ENCODE results near the gene RASGEF1B. TPM values are rescaled to one million over a fixed set of nuclear protein-coding genes. Genes with fewer than 3 reads are reported as not detected.

RASGEF1B gene
- total and polyA plus RNA-seq, 2 donors (not counting 3 experiments of a cell fraction or from before 2014, with no cell fraction given): not detected

DNA sequence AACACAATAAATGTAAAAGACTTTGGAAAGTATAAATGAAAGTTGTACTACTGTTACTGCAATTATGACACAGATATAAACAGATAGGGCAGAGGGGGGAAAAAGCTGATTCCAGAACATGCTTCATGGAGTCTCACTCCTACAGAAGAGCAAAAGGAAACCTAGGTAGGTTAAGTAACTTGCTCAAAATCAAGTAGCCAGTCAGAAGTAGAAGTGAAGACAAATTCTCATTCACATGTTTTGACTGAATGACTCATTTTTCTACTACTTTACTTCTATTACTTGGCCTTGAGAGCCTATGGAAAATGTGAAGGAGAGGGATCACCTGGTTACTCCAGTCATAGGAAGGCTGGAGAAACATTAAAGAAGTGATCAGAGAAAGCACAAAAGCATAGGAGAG lies 23.6 kb upstream of the RASGEF1B start:
- BruUV-seq (replicated peaks): no TSS peak
- Histone ChIP-seq H3K36me3 (ENCODE audit: control insufficient read depth in 2 of 2, extremely low read depth in 1 of 2, insufficient read depth in 2 of 2, low read length in 2 of 2) (no peaks in the 10 kb centered on the region), H3K4me2 (ENCODE audit: insufficient read depth, low read length) (no peak overlapping the region), H4K20me1 (replicated peaks; ENCODE audit: control insufficient read depth, extremely low read depth, insufficient read depth, low read length) (no peaks in the 10 kb centered on the region), H2AFZ (ENCODE audit: low read depth, low read length) (no peak overlapping the region), H3K27ac (ENCODE audit: insufficient read depth, low read depth, low read length) (no peak overlapping the region), H3K27me3 (ENCODE audit: control insufficient read depth in 2 of 2, insufficient read depth in 2 of 2, low read length in 2 of 2) (no peaks in the 10 kb centered on the region), H3K4me3 (replicated peaks in 1 of 3; ENCODE audit: insufficient read depth in 1 of 3, low read depth in 1 of 3, low read length in 3 of 3) (no peak overlapping the region), H3K9me3 (replicated peaks; ENCODE audit: control insufficient read depth, insufficient read depth, low read length) (no peaks in the 10 kb centered on the region), H3K4me1 (ENCODE audit: control insufficient read depth, extremely low read depth, insufficient read depth, low read length) (no peaks in the 10 kb centered on the region), H3K79me2 (ENCODE audit: control insufficient read depth, insufficient read depth, low read length) (no peaks in the 10 kb centered on the region), H3K9me1 (replicated peaks; ENCODE audit: control insufficient read depth, extremely low read depth, insufficient read depth, low read length) (no peaks in the 10 kb centered on the region), H3K9ac (replicated peaks; ENCODE audit: extremely low read depth, insufficient read depth, low read length) (no peak overlapping the region)
- no peak for DNase-seq (ENCODE audit: low read depth, low spot score)
- ChIA-PET CTCF (no interaction called here), POLR2A (no interaction called here)
- no peak for TF ChIP-seq FOS (IDR thresholded peaks at IDR 0.05; ENCODE audit: borderline replicate concordance, insufficient read depth, low read length)
- no peak for TF ChIP-seq MYC (IDR thresholded peaks at IDR 0.05; ENCODE audit: low read depth, low read length)
- no peak for TF ChIP-seq GATA2 (IDR thresholded peaks at IDR 0.05; ENCODE audit: insufficient read depth, insufficient read length, low read depth, low read length)
- no peak for TF ChIP-seq EZH2 (IDR thresholded peaks at IDR 0.05; ENCODE audit: borderline replicate concordance, low read depth, low read length, severe bottlenecking)
- TF ChIP-seq POLR2A (IDR thresholded peaks at IDR 0.05; ENCODE audit: low read depth, low read length): no peak
- no peak for TF ChIP-seq JUN (IDR thresholded peaks at IDR 0.05; ENCODE audit: borderline replicate concordance, insufficient read depth, insufficient read length, low read depth)
- TF ChIP-seq, protein P1, sequence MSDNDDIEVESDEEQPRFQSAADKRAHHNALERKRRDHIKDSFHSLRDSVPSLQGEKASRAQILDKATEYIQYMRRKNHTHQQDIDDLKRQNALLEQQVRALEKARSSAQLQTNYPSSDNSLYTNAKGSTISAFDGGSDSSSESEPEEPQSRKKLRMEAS (IDR thresholded peaks at IDR 0.05; ENCODE audit: insufficient read depth, insufficient read length): no peak
- TF ChIP-seq, protein P2, sequence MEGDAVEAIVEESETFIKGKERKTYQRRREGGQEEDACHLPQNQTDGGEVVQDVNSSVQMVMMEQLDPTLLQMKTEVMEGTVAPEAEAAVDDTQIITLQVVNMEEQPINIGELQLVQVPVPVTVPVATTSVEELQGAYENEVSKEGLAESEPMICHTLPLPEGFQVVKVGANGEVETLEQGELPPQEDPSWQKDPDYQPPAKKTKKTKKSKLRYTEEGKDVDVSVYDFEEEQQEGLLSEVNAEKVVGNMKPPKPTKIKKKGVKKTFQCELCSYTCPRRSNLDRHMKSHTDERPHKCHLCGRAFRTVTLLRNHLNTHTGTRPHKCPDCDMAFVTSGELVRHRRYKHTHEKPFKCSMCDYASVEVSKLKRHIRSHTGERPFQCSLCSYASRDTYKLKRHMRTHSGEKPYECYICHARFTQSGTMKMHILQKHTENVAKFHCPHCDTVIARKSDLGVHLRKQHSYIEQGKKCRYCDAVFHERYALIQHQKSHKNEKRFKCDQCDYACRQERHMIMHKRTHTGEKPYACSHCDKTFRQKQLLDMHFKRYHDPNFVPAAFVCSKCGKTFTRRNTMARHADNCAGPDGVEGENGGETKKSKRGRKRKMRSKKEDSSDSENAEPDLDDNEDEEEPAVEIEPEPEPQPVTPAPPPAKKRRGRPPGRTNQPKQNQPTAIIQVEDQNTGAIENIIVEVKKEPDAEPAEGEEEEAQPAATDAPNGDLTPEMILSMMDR (IDR thresholded peaks at IDR 0.05; ENCODE audit: extremely low read depth in 1 of 2, insufficient read depth in 1 of 2, low read depth in 1 of 2, low read length in 2 of 2): no peak
- no peak for TF ChIP-seq POLR2AphosphoS5 (IDR thresholded peaks at IDR 0.05; ENCODE audit: insufficient read depth, low read depth, low read length)
- dilution Hi-C loops (cut with MboI; ENCODE audit: extremely low pct_ligation_motif_present, low sequenced_read_pairs) (no loop called here), intact Hi-C loops (cut with micrococcal nuclease) (no loop called here)
- no peak for FAIRE-seq

All from endothelial cell of umbilical vein (primary cell).